Measurements from ENCODE around the gene GIT1. TPM values are rescaled to one million over a fixed set of nuclear protein-coding genes. Genes with fewer than 3 reads are reported as not detected.
A peak's percentile ranks its signal among the peaks of the same experiment; 100 is the strongest.

The GIT1 gene
- total and polyA plus RNA-seq, 2 experiments from 2014 or later = 37.5 to 52.1 TPM

DNA sequence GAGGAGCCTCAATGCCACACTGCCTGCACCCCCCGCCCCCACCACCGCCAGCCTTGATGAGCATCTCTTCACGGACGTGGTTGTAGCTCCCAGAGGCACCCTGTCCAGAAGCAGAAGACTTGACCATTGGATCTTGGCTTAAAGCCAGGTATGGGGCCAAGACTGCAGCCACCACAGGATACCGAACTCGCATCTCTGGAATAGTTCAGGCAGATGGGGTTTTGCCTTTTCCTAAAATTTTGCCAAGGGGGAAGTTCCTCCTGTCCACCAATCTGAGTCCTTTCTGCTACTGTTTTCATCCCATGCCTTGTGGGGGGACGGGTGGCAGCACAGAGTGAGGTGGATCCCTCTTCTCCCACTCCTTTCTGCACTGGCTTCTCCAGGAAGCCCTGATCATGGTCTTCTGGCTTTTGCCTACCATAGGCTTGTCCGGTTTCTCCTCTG is 32.3 kb upstream of the GIT1 start:
- Histone ChIP-seq H3K27ac (peak overlapping the region; percentile 91), H3K27me3 (peaks cover 3% of the 10 kb centered on the region), H3K4me3 (peak overlapping the region; percentile 70), H3K9me3 (ENCODE audit: low read depth) (no peaks in the 10 kb centered on the region), H3K36me3 (no peaks in the 10 kb centered on the region), H3K4me1 (ENCODE audit: low read depth) (peaks cover 52% of the 10 kb centered on the region)
- TF ChIP-seq, protein P1, sequence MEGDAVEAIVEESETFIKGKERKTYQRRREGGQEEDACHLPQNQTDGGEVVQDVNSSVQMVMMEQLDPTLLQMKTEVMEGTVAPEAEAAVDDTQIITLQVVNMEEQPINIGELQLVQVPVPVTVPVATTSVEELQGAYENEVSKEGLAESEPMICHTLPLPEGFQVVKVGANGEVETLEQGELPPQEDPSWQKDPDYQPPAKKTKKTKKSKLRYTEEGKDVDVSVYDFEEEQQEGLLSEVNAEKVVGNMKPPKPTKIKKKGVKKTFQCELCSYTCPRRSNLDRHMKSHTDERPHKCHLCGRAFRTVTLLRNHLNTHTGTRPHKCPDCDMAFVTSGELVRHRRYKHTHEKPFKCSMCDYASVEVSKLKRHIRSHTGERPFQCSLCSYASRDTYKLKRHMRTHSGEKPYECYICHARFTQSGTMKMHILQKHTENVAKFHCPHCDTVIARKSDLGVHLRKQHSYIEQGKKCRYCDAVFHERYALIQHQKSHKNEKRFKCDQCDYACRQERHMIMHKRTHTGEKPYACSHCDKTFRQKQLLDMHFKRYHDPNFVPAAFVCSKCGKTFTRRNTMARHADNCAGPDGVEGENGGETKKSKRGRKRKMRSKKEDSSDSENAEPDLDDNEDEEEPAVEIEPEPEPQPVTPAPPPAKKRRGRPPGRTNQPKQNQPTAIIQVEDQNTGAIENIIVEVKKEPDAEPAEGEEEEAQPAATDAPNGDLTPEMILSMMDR (IDR thresholded peaks at IDR 0.05; ENCODE audit: low read depth, low read length) = no peak
- DNase-seq (ENCODE audit: low read depth in 1 of 2, low spot score in 1 of 2) = peak in 1 of 2 donors; percentile 44

DNA sequence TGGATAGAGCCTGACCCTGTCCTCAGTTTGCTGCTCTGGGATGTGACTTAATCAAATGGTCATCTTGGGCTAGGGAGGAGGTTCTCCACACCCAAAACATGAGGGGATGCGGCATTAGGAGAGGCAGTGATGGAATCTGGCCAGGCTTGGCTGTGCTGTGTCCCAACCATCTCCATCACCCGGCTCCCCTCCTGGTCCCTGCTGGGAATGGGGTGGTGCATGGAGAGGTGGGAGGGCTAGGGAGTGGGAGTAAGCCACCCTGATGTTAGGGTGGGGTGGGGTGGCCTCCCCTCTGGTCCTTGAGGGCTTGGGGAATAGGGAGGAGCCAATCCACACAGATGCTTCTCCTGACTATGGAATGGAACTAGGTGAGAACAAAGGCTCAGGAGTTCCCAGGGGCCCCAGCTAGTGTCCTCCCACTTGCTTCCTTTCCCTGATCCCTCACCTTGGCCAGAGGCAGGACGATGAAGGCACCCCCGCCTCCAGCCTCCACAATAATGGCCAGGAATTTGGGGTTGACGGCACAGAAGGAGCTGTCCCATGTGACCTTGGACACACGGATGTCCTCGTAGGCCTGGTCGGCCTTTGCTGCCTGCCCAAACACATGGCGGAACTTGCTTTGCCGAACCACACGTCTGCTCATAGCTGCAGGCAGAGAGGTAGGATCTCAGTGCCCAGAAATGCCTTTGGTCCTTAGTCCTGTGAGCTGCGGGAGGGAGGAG is 31.5 kb upstream of the GIT1 start:
- Histone ChIP-seq H3K4me1 (ENCODE audit: low read depth) (peaks cover 52% of the 10 kb centered on the region), H3K36me3 (no peaks in the 10 kb centered on the region), H3K4me3 (peak overlapping the region; percentile 70), H3K27me3 (peaks cover 11% of the 10 kb centered on the region), H3K9me3 (ENCODE audit: low read depth) (no peaks in the 10 kb centered on the region), H3K27ac (peak overlapping the region; percentile 91)
- TF ChIP-seq, protein P1 (IDR thresholded peaks at IDR 0.05; ENCODE audit: low read depth, low read length) = no peak
- no peak for DNase-seq (ENCODE audit: low read depth in 1 of 2, low spot score in 1 of 2)

DNA sequence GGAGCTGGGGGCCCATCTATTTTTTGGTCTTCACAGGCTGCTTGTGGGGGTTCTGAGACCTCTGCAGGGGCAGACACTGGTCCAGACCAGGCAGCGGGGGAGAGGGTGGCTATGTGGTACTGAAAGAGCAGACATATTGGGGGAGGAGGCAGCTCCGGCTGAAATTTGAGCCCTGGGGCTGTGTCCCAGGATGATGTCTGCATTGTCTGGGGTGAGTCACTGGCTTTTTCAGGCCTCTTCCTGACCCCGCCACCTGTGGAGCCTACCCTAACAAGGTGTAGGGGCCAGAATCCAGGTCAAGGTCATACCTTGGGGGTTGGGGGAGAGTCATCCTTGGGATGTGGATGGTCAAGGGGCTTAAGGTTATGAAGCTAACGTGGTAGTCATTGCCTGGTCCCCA is 30.8 kb upstream of the GIT1 start:
- Histone ChIP-seq H3K4me3 (no peak overlapping the region), H3K4me1 (ENCODE audit: low read depth) (peaks cover 52% of the 10 kb centered on the region), H3K27ac (peak overlapping the region; percentile 76), H3K36me3 (no peaks in the 10 kb centered on the region), H3K9me3 (ENCODE audit: low read depth) (no peaks in the 10 kb centered on the region), H3K27me3 (peaks cover 13% of the 10 kb centered on the region)
- DNase-seq (ENCODE audit: low read depth in 1 of 2, low spot score in 1 of 2) = no peak
- TF ChIP-seq, protein P1 (IDR thresholded peaks at IDR 0.05; ENCODE audit: low read depth, low read length) = no peak

DNA sequence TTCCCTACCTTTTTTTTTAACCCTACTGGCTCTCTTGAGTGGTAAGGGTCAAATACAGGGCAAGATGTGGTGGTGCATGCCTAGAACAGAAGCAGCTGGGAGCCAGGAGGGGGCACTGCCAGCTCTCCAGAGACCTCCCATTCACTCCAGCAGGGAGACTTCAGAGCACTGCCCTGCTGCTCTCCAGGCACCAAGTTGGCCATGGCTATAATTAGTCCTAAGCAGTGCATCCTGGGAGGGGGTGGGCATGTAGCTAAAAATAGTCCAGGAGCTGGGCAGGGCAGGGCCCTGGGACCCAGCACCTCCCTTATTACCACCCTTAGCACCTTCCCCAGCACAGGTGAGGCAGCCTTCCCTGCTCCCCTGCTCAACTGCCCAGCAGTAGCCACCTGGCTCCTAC is 29.8 kb upstream of the GIT1 start:
- Histone ChIP-seq H3K27ac (peak overlapping the region; percentile 76), H3K27me3 (peaks cover 13% of the 10 kb centered on the region), H3K4me3 (no peak overlapping the region), H3K4me1 (ENCODE audit: low read depth) (peaks cover 52% of the 10 kb centered on the region), H3K36me3 (no peaks in the 10 kb centered on the region), H3K9me3 (ENCODE audit: low read depth) (no peaks in the 10 kb centered on the region)
- DNase-seq (ENCODE audit: low read depth in 1 of 2, low spot score in 1 of 2) = peak; percentile 57 to 92
- TF ChIP-seq, protein P1 (IDR thresholded peaks at IDR 0.05; ENCODE audit: low read depth, low read length) = peak; percentile 45

DNA sequence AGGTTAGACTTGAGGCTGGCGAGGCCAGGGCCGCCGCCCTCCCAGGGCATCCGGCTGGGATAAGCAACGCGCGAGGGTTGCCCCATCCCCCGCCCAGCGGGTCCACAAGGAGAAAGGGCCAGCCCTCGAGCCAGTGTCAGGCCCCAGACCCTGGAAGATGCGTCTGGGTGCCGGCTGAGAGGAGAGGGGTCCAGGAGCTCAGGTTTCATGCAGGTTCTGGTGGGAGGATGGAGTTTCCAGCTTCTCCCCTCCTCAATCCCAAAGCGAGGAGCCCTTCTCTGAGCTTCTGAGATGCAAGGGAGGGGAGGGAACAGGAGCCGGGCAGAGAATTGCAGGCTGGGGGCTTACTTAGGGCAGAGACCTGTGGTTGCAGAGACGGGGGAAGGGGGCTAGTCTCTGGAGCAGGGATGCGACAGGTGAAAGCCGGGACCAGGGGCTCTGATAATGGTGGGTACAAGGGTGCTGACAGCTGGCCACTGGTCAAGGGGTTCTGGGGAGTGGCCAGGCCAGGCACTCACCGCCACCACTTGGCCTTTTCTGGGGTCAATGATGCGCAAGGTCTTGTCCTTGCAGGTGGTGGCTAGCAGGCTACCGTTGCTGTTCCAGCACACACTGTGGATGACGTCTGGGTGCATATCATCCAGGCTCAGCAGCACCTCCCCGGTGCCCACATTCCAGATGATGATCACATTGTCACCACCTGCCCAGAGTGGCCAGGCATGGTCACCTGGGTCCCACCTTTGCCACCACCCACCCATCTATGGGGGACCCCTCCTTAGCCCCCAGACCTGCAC is 29.0 kb upstream of the GIT1 start:
- Histone ChIP-seq H3K27me3 (peaks cover 13% of the 10 kb centered on the region), H3K4me3 (no peak overlapping the region), H3K36me3 (no peaks in the 10 kb centered on the region), H3K27ac (peak overlapping the region; percentile 72), H3K9me3 (ENCODE audit: low read depth) (no peaks in the 10 kb centered on the region), H3K4me1 (ENCODE audit: low read depth) (peaks cover 51% of the 10 kb centered on the region)
- TF ChIP-seq, protein P1 (IDR thresholded peaks at IDR 0.05; ENCODE audit: low read depth, low read length) = no peak
- no peak for DNase-seq (ENCODE audit: low read depth in 1 of 2, low spot score in 1 of 2)
